Mesendoderm (in vitro differentiated cells): Measurements from ENCODE around the gene NUCB1.
"Not testable (repeated sequence)": the region's sequence is repeated elsewhere in the genome, so short reads cannot be mapped to it uniquely, and the experiment has no call there.

Experiments used
- DNase-seq: peaks from one replicate; pipeline ENCODE4 v3.0.0; 2013
- H2AK5ac ChIP-seq: 2 replicates; pipeline ENCODE4 v1.6.1; 2013; ENCODE audit warnings: low read length, inconsistent platforms
- H2BK120ac ChIP-seq: 2 replicates; pipeline ENCODE4 v1.6.1; 2013; ENCODE audit warnings: low read depth, mild to moderate bottlenecking, low read length, moderate library complexity, mixed read lengths
- H2BK15ac ChIP-seq: replicated peaks from 2 replicates; pipeline ENCODE4 v1.6.1; 2013; ENCODE audit warnings: low read depth, mild to moderate bottlenecking, moderate library complexity
- H2BK5ac ChIP-seq: 2 replicates; pipeline ENCODE4 v1.6.1; 2013; ENCODE audit warnings: low read length, inconsistent platforms
- H3K18ac ChIP-seq: 2 replicates; pipeline ENCODE4 v1.6.1; 2013; ENCODE audit warnings: mild to moderate bottlenecking, low read length, mixed read lengths
- H3K23ac ChIP-seq: one replicate; pipeline ENCODE4 v1.6.1; 2013; ENCODE audit warnings: low read length
- H3K27ac ChIP-seq: 2 replicates; pipeline ENCODE4 v1.5.1; 2013; ENCODE audit warnings: low read depth, mild to moderate bottlenecking, inconsistent platforms, low read length, moderate library complexity
- H3K27me3 ChIP-seq: 2 replicates; pipeline ENCODE4 v1.6.1; 2013; ENCODE audit warnings: low read length, control low read depth, mild to moderate bottlenecking, inconsistent platforms; ENCODE audit not compliant: insufficient read depth, poor library complexity
- H3K36me3 ChIP-seq: 2 replicates; pipeline ENCODE4 v1.6.1; 2013; ENCODE audit warnings: low read length, inconsistent platforms; ENCODE audit not compliant: control insufficient read depth, insufficient read depth
- H3K4ac ChIP-seq: one replicate; pipeline ENCODE4 v1.6.1; 2013; ENCODE audit warnings: low read depth, mild to moderate bottlenecking, low read length, moderate library complexity
- H3K4me1 ChIP-seq: 2 replicates; pipeline ENCODE4 v1.6.1; 2013; ENCODE audit warnings: low read depth, low read length, inconsistent platforms; ENCODE audit not compliant: control insufficient read depth
- H3K4me2 ChIP-seq: 2 replicates; pipeline ENCODE4 v1.6.1; 2013; ENCODE audit warnings: low read length
- H3K4me3 ChIP-seq: 2 replicates; pipeline ENCODE4 v1.5.1; 2013; ENCODE audit warnings: mild to moderate bottlenecking, low read length
- H3K56ac ChIP-seq: one replicate; pipeline ENCODE4 v1.6.1; 2013; ENCODE audit warnings: low read length
- H3K79me1 ChIP-seq: 2 replicates; pipeline ENCODE4 v1.6.1; 2013; ENCODE audit warnings: low read length, inconsistent platforms
- H3K79me2 ChIP-seq: 2 replicates; pipeline ENCODE4 v1.6.1; 2013; ENCODE audit warnings: mild to moderate bottlenecking, low read length; ENCODE audit not compliant: control insufficient read depth, insufficient read depth
- H3K9ac ChIP-seq: 2 replicates; pipeline ENCODE4 v1.6.1; 2013; ENCODE audit warnings: low read length, inconsistent platforms
- H4K5ac ChIP-seq: one replicate; pipeline ENCODE4 v1.6.1; 2013; ENCODE audit warnings: low read length
- H4K8ac ChIP-seq: one replicate; pipeline ENCODE4 v1.6.1; 2013; ENCODE audit warnings: low read depth, mild to moderate bottlenecking, control low read depth, low read length, moderate library complexity
- WGBS: extraction: QIAGEN DNeasy Blood & Tissue Kit; methylation state at CpG from one replicate; pipeline ENCODE4 v1.1.7; 2013; ENCODE audit warnings: low lambda C conversion rate, missing lambda C conversion rate; ENCODE audit not compliant: insufficient coverage; ENCODE audit errors: extremely low coverage; 5-methylcytosine and 5-hydroxymethylcytosine counted together

The NUCB1 gene

GRCh38 chr19:48876043-48876981 lies 23.8 kb upstream of the NUCB1 start:
- H3K4me3 ChIP-seq, H3K4me1 ChIP-seq, H3K27ac ChIP-seq, H3K4ac ChIP-seq, H2BK120ac ChIP-seq, H2AK5ac ChIP-seq, H2BK5ac ChIP-seq, H3K4me2 ChIP-seq, DNase-seq, H3K18ac ChIP-seq, H3K23ac ChIP-seq, H3K27me3 ChIP-seq, H4K5ac ChIP-seq, H4K8ac ChIP-seq, H3K9ac ChIP-seq, H3K56ac ChIP-seq, H2BK15ac ChIP-seq: not testable (repeated sequence)
- Histone ChIP-seq H3K79me2 (peaks cover 32% of the 10 kb centered on the region), H3K79me1 (peaks cover 17% of the 10 kb centered on the region), H3K36me3 (peaks cover 13% of the 10 kb centered on the region)
- no CpG with 5 or more reads among the region's 30 CpGs for WGBS

- peaks cover 9% of the 10 kb centered on the region for H3K4me1 ChIP-seq
- no peak for DNase-seq
- no peak overlapping the region for H4K8ac ChIP-seq
- no peak overlapping the region for H3K4me3 ChIP-seq
- H3K27me3 ChIP-seq, result no peaks in the 10 kb centered on the region
- H3K4ac ChIP-seq, result no peak overlapping the region
- H3K27ac ChIP-seq, result no peak overlapping the region
- H3K9ac ChIP-seq, result no peak overlapping the region
- no peak overlapping the region for H3K4me2 ChIP-seq
- peaks cover 27% of the 10 kb centered on the region for H3K79me2 ChIP-seq
- no CpG with 5 or more reads among the region's 6 CpGs for WGBS
- no peak overlapping the region for H2BK15ac ChIP-seq
- H3K23ac ChIP-seq, result no peak overlapping the region
- no peak overlapping the region for H2BK120ac ChIP-seq
- H3K36me3 ChIP-seq, result peaks cover 13% of the 10 kb centered on the region
- H2AK5ac ChIP-seq, result no peak overlapping the region
- no peak overlapping the region for H2BK5ac ChIP-seq
- H3K56ac ChIP-seq, result no peak overlapping the region
- peaks cover 17% of the 10 kb centered on the region for H3K79me1 ChIP-seq
- no peak overlapping the region for H4K5ac ChIP-seq
- H3K18ac ChIP-seq, result no peak overlapping the region
Measured at GRCh38 chr19:48877855-48878195, 22.3 kb upstream of the NUCB1 start.

- H3K56ac ChIP-seq, result no peak overlapping the region
- no peak overlapping the region for H3K4ac ChIP-seq
- H2BK15ac ChIP-seq, result no peak overlapping the region
- H3K4me3 ChIP-seq, result no peak overlapping the region
- H3K27ac ChIP-seq, result no peak overlapping the region
- H3K79me2 ChIP-seq, result peaks cover 21% of the 10 kb centered on the region
- peaks cover 12% of the 10 kb centered on the region for H3K36me3 ChIP-seq
- H3K27me3 ChIP-seq, result no peaks in the 10 kb centered on the region
- H4K5ac ChIP-seq, result no peak overlapping the region
- no peak for DNase-seq
- H3K18ac ChIP-seq, result no peak overlapping the region
- no peak overlapping the region for H2BK5ac ChIP-seq
- no peak overlapping the region for H3K4me2 ChIP-seq
- no peak overlapping the region for H2BK120ac ChIP-seq
- H3K9ac ChIP-seq, result no peak overlapping the region
- no peak overlapping the region for H2AK5ac ChIP-seq
- H3K4me1 ChIP-seq, result peaks cover 9% of the 10 kb centered on the region
- no peak overlapping the region for H3K23ac ChIP-seq
- no peak overlapping the region for H4K8ac ChIP-seq
- WGBS, result no CpG with 5 or more reads among the region's 11 CpGs
- H3K79me1 ChIP-seq, result peaks cover 14% of the 10 kb centered on the region
Measured at GRCh38 chr19:48878196-48879024, 21.7 kb upstream of the NUCB1 start.

- H3K4me1 ChIP-seq, result peaks cover 4% of the 10 kb centered on the region
- H4K5ac ChIP-seq, result no peak overlapping the region
- H2BK15ac ChIP-seq, result no peak overlapping the region
- H3K4me2 ChIP-seq, result no peak overlapping the region
- no peak overlapping the region for H3K27ac ChIP-seq
- no peak overlapping the region for H3K9ac ChIP-seq
- H2BK120ac ChIP-seq, result no peak overlapping the region
- no peak overlapping the region for H3K18ac ChIP-seq
- H3K79me2 ChIP-seq, result peaks cover 14% of the 10 kb centered on the region
- no peak overlapping the region for H4K8ac ChIP-seq
- H2BK5ac ChIP-seq, result no peak overlapping the region
- H3K27me3 ChIP-seq, result no peaks in the 10 kb centered on the region
- no peak overlapping the region for H3K4ac ChIP-seq
- peaks cover 9% of the 10 kb centered on the region for H3K36me3 ChIP-seq
- WGBS, result no CpG with 5 or more reads among the region's 13 CpGs
- no peak overlapping the region for H3K23ac ChIP-seq
- no peak overlapping the region for H3K4me3 ChIP-seq
- H3K79me1 ChIP-seq, result peaks cover 9% of the 10 kb centered on the region
- H2AK5ac ChIP-seq, result no peak overlapping the region
- no peak for DNase-seq
- H3K56ac ChIP-seq, result no peak overlapping the region
Measured at GRCh38 chr19:48879025-48879637, 21.0 kb upstream of the NUCB1 start.

- H3K79me1 ChIP-seq, H3K18ac ChIP-seq, H3K4me2 ChIP-seq, H3K9ac ChIP-seq, H3K4ac ChIP-seq, H2BK5ac ChIP-seq, H3K79me2 ChIP-seq, H3K4me3 ChIP-seq, H4K5ac ChIP-seq, H2BK120ac ChIP-seq, H4K8ac ChIP-seq, H3K4me1 ChIP-seq, H3K36me3 ChIP-seq, H3K23ac ChIP-seq, H3K27ac ChIP-seq, H3K27me3 ChIP-seq, H2AK5ac ChIP-seq, H2BK15ac ChIP-seq, H3K56ac ChIP-seq, DNase-seq: not testable (repeated sequence)
- WGBS, result no CpG with 5 or more reads among the region's 9 CpGs
Measured at GRCh38 chr19:48879696-48880095, 20.4 kb upstream of the NUCB1 start.
